Caco-2 (cell line): ENCODE results near the gene FANCI. TPM values are rescaled to one million over a fixed set of nuclear protein-coding genes. Genes with fewer than 3 reads are reported as not detected.

Experiments
- BruUV-seq: library from RNA; stranded (reverse); fragments of 400-500 nt; replicated peaks from 2 replicates; lab custom pipeline; 2021; lab: Mats Ljungman, UMichigan
- CTCF ChIA-PET: fragments of 300-600 bp; sonication (Branson Sonifier 250); formaldehyde crosslinking; loops from one replicate; lab custom pipeline; 2022; ENCODE audit warnings: antibody characterized with exemption; lab: Charles Lee
- POLR2A ChIA-PET: fragments of 300-600 bp; sonication (Branson Sonifier 250); formaldehyde crosslinking; loops from one replicate; lab custom pipeline; 2022; ENCODE audit warnings: antibody characterized with exemption; lab: Charles Lee
- DNase-seq, 2 experiments: peaks; one replicate each; pipeline versions ENCODE4 v3.0.0 to v3.0.0-alpha.2; 2020 to 2022
- H3K27me3 ChIP-seq: replicated peaks from 2 replicates; pipeline ENCODE4 v1.6.0; 2011; ENCODE audit warnings: low read length; ENCODE audit not compliant: control insufficient read depth, insufficient read depth
- H3K36me3 ChIP-seq: 2 replicates; pipeline ENCODE4 v1.5.1; 2011; ENCODE audit warnings: low read length; ENCODE audit not compliant: control insufficient read depth, insufficient read depth
- H3K4me1 ChIP-seq: fragments of 250-450 bp; sonication (Bioruptor Pico); 2 replicates; pipeline ENCODE4 v1.5.1; 2020; ENCODE audit warnings: mild to moderate bottlenecking
- H3K4me3 ChIP-seq: 2 replicates; pipeline ENCODE4 v1.5.1; 2011; ENCODE audit warnings: low read depth, mild to moderate bottlenecking, control low read depth, low read length
- H3K9me3 ChIP-seq: fragments of 250-450 bp; sonication (Bioruptor Pico); 2 replicates; pipeline ENCODE4 v1.5.1; 2020; ENCODE audit warnings: mild to moderate bottlenecking, moderate library complexity
- H3K27ac Mint-ChIP-seq: one replicate; pipeline ENCODE4 v1.8.0; 2022; ENCODE audit warnings: mixed read lengths; ENCODE audit not compliant: unreplicated experiment
- H3K27me3 Mint-ChIP-seq: one replicate; pipeline ENCODE4 v1.8.0; 2022; ENCODE audit warnings: mixed read lengths; ENCODE audit not compliant: insufficient read depth, unreplicated experiment
- H3K36me3 Mint-ChIP-seq: one replicate; pipeline ENCODE4 v1.8.0; 2022; ENCODE audit warnings: mild to moderate bottlenecking, mixed read lengths; ENCODE audit not compliant: insufficient read depth, unreplicated experiment
- H3K4me1 Mint-ChIP-seq: one replicate; pipeline ENCODE4 v1.8.0; 2022; ENCODE audit warnings: low read depth, mixed read lengths; ENCODE audit not compliant: unreplicated experiment
- H3K4me3 Mint-ChIP-seq: one replicate; pipeline ENCODE4 v1.8.0; 2022; ENCODE audit warnings: mild to moderate bottlenecking, moderate library complexity, mixed read lengths; ENCODE audit not compliant: unreplicated experiment
- H3K9me3 Mint-ChIP-seq: one replicate; pipeline ENCODE4 v1.8.0; 2022; ENCODE audit warnings: mixed read lengths; ENCODE audit not compliant: unreplicated experiment
- CTCF ChIP-seq, 2 experiments: fragments of 200-600 bp in 1 of 2; IDR thresholded peaks; 1 replicate in 1 of 2; 2 replicates in 1 of 2; pipeline versions ENCODE4 v1.5.1 to v1.8.0; 2011 to 2022; ENCODE audit warnings: antibody characterized with exemption in 1 of 2, control low read depth in 1 of 2, inconsistent platforms in 1 of 2, low read depth in 1 of 2, low read length in 1 of 2, mild to moderate bottlenecking in 1 of 2, moderate library complexity in 1 of 2; ENCODE audit not compliant: insufficient read depth in 1 of 2, severe bottlenecking in 1 of 2, unreplicated experiment in 1 of 2
- intact Hi-C: fragments of 100-400 bp; cut with micrococcal nuclease; formaldehyde crosslinking; loops from one replicate; pipeline ENCODE4 v1.10.0; 2022; ENCODE audit not compliant: unreplicated experiment
- total RNA-seq: library from RNA; stranded (reverse); gene quantifications from 2 replicates; pipeline ENCODE4 v1.2.3, GENCODE V29; 2022

The FANCI gene
- total RNA-seq, 1 experiment from 2014 or later, result 94.2 TPM

GRCh38 chr15:89358435-89358754 is 114.6 kb downstream of the FANCI start:
- DNase-seq, result no peak
- Mint-ChIP-seq H3K4me3 (peak overlapping the region; percentile 78), H3K9me3 (no peaks in the 10 kb centered on the region), H3K27me3 (peaks cover 40% of the 10 kb centered on the region), H3K4me1 (no peaks in the 10 kb centered on the region), H3K36me3 (no peaks in the 10 kb centered on the region), H3K27ac (no peak overlapping the region)
- no TSS peak for BruUV-seq
- ChIA-PET CTCF (interaction anchor here (0.6 to 4.9 kb wide), 17 partner anchors 10 to 217 kb away, joined by 3 to 38 read pairs (median 5); partner anchors contain the start of gene TICRR), POLR2A (no interaction called here)
- intact Hi-C loops, result loop anchor here (1.0 kb wide), 3 partner anchors 58 to 114 kb away; no protein-coding TSS in a partner anchor
- Histone ChIP-seq H3K4me1 (no peaks in the 10 kb centered on the region), H3K36me3 (no peaks in the 10 kb centered on the region), H3K27me3 (peaks cover 6% of the 10 kb centered on the region), H3K4me3 (peak overlapping the region; percentile 65), H3K9me3 (no peaks in the 10 kb centered on the region)
- peak in 1 of 2 experiments; percentile 78 for TF ChIP-seq CTCF (IDR thresholded peaks at IDR 0.05; ENCODE audit: insufficient read depth in 1 of 2, low read depth in 1 of 2, low read length in 1 of 2, severe bottlenecking in 1 of 2, unreplicated experiment in 1 of 2)

- no peaks in the 10 kb centered on the region for H3K9me3 Mint-ChIP-seq
- Histone ChIP-seq H3K4me1 (no peaks in the 10 kb centered on the region), H3K36me3 (no peaks in the 10 kb centered on the region), H3K4me3 (peak overlapping the region; percentile 65), H3K27me3 (peaks cover 6% of the 10 kb centered on the region), H3K9me3 (no peaks in the 10 kb centered on the region)
- H3K4me1 Mint-ChIP-seq, result no peaks in the 10 kb centered on the region
- CTCF ChIA-PET, result interaction anchor here (0.6 to 4.9 kb wide), 22 partner anchors 9 to 216 kb away, joined by 3 to 38 read pairs (median 5); partner anchors contain the start of gene TICRR
- BruUV-seq, result no TSS peak
- intact Hi-C loops, result loop anchor here (1.0 kb wide), 3 partner anchors 57 to 113 kb away; no protein-coding TSS in a partner anchor
- H3K27ac Mint-ChIP-seq, result no peak overlapping the region
- H3K27me3 Mint-ChIP-seq, result peaks cover 42% of the 10 kb centered on the region
- POLR2A ChIA-PET, result no interaction called here
- H3K4me3 Mint-ChIP-seq, result peak overlapping the region; percentile 78
- DNase-seq, result peak; percentile 55 to 83
- H3K36me3 Mint-ChIP-seq, result no peaks in the 10 kb centered on the region
- peak; percentile 57 to 97 for TF ChIP-seq CTCF (IDR thresholded peaks at IDR 0.05; ENCODE audit: insufficient read depth in 1 of 2, low read depth in 1 of 2, low read length in 1 of 2, severe bottlenecking in 1 of 2, unreplicated experiment in 1 of 2)
Observed at GRCh38 chr15:89358755-89359439, 115.1 kb downstream of the FANCI start.

- Histone ChIP-seq H3K4me3 (no peak overlapping the region; the same call in none of the 2 replicates), H3K4me1 (no peaks in the 10 kb centered on the region), H3K27me3 (peaks cover 7% of the 10 kb centered on the region), H3K9me3 (no peaks in the 10 kb centered on the region), H3K36me3 (no peaks in the 10 kb centered on the region)
- Mint-ChIP-seq H3K27me3 (peaks cover 44% of the 10 kb centered on the region), H3K4me1 (no peaks in the 10 kb centered on the region), H3K9me3 (no peaks in the 10 kb centered on the region), H3K4me3 (peak overlapping the region; percentile 78), H3K36me3 (no peaks in the 10 kb centered on the region), H3K27ac (no peak overlapping the region)
- intact Hi-C loops, result no loop called here
- DNase-seq, result no peak
- ChIA-PET CTCF (interaction anchor here (0.6 to 4.9 kb wide), 18 partner anchors 9 to 113 kb away, joined by 3 to 38 read pairs (median 4); no protein-coding TSS in a partner anchor), POLR2A (no interaction called here)
- BruUV-seq, result no TSS peak
- TF ChIP-seq CTCF (IDR thresholded peaks at IDR 0.05; ENCODE audit: insufficient read depth in 1 of 2, low read depth in 1 of 2, low read length in 1 of 2, severe bottlenecking in 1 of 2, unreplicated experiment in 1 of 2), result no peak
Observed at GRCh38 chr15:89359471-89360293, 115.9 kb downstream of the FANCI start.
